Colon (tissue), 2 donors: Measurements from ENCODE around the gene RINL.
"Not testable (repeated sequence)": the region's sequence is repeated elsewhere in the genome, so short reads cannot be mapped to it uniquely, and the experiment has no call there.

Source experiments
- FAIRE-seq: peaks from 2 replicates; lab custom pipeline; 2012; peaks lifted over from hg19 to GRCh38; lab: Jason Lieb, UNC
- donor health status: control.
- donor health status: control.

Gene RINL

DNA sequence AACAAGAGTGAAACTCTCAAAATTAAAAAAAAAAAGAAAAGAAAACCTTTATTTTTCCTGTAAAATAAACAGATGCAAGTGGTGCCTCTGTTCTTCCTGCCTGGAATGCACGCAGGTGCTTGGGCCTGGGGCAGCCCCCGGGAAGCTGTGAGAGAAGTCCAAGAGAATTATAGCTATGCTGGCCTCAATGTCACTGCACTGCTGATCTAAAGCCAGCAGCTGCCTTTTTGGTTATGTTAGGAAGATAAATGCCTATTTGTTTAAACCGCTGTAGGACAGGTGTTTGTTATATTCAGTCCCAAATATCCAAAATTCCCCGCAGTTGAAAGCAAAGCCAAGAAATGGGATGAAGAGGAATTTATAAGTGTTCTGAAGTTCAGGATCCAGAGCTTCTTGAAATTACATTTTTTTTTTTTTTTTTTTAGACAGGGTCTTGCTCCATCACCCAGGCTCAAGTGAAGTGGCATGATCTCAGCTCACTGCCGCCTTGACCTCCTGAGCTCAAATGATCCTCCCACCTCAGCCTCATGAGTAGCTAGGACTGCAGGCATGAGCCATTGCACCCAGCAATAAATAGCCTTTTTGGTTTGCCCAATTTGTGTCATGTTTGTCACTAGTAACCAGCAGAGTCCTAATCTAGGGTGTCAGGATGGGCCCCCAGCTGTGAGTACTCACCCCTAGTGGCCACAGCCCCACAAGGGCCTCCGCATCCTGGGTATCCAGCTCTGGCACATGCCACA is 2.2 kb downstream of the RINL start:
- no peak for FAIRE-seq

DNA sequence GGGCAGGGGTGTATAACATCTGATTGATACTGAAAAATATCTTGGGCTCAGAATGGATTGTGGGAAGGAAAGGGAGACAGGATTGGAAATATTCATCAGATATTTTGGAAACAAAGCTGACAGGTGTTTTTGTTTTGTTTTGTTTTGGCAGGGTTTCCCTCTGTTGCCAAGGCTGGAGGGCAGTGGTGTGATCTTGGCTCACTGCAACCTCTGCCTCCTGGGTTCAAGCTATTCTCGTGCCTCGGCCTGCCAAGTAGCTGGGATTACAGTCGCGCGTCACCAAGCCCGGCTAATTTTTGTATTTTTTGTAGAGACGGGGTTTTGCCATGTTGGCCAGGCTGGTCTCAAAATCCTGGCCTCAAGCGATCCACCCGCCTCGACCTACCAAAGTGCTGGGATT is 4.7 kb downstream of the RINL start:
- not testable (repeated sequence) for FAIRE-seq

DNA sequence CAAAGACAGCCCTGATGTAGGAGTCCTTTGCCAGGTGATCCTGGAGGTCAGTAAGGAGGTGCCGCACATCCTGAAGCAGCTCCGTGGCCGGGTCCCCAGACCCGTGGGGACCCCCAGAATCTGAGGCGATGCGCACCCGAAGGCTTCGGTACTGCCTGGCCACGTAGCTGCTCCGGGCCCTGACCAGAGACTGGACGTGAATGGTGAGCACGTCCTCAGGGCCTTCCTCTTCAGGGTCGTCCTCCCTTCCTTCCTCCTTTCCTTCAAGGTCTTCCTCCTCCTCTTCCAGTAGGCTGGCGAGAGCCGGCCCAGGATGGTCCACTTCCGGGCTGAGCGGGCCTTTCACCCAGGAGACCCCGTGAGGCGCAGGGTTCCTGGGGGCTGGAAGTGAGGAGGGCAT is 7.5 kb downstream of the RINL start:
- FAIRE-seq: no peak

DNA sequence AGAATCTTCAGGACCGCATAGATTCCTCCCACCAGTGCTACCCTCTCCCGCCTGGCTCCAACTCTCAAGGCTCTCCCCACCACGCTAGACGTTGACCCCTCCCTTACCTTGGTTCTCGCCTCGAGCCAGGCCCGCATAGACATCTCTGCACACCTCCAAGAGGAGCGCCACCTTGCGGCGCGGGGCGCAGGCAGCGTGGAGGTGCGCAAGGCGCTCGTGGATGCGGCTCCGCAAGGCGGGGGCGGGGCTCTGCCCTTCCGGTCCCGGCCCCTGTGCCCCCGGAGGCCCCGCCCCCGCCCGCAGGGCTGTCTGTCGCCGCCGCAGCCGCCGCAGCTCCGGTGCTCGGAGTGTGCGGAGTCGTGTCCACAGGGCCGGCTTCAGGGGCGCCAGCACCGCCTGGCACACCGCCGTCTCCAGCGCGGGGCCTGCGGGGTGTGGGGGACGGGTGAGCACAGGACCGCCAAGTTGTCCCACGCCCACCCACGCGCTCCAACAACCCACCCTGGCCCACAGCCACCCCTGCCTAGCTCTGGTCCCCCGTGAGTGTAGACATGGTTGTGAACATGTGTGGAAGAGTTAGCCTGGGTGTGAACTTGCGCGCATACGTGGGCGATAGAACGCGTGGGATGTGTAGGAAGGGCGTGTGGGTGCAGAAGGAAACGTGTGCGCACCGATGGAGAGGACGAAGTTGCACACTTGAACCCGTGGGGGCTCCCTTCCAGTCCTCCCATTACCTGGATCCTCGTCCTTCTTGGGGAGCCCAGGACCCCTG is 8.1 kb downstream of the RINL start:
- FAIRE-seq: no peak

DNA sequence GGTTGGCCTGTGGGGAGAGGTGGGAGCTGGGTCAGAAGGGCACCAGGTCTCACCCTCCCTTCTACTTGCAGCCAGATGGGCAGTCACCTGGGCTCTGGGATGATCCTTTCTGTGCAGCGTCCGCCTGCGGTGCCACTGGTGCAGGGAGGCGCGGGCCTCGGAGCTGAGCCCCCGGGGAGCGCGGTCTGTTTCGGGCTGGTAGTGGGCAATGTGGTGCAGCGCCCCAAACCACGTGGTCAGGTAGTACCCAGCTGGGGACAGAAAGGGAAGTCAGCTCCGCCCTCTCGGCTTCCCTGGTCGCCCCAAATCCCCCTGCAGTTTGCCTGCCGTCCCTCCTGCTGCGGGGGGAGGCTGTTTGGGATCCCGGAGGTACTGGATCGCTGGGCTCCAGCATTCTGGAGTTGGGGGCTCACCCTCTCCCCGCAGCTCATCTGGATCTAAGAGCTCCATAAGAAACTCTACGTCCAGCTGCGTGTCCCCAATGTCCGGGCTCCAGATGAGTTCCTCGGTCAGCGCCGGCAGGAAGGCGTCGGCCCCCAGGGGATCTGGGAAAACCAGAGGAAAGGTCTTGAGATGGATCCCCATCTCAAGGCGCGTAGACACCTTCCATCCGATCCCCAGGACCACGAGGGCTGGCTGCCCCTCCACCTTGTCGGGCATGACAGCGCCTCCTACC is 8.8 kb downstream of the RINL start:
- FAIRE-seq: no peak

DNA sequence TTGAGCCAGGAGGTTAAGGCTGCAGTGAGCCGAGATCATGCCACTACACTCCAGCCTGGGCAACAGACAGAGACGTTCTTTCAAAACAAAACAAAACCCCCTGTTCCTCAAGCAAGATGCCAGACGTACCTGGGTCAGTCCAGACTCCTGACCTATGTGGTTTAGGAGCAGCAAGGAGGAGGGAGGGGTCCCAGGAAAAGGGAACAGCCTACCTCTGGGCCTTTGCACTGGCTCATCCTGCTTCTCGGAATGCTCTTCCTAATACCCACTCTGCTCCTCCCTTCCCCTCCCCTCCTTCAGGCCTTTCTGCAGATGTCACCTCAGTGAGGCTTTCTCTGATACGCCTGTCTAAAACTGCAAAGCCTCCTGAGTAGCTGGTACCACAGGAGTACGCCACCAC is 9.5 kb downstream of the RINL start:
- FAIRE-seq: no peak

DNA sequence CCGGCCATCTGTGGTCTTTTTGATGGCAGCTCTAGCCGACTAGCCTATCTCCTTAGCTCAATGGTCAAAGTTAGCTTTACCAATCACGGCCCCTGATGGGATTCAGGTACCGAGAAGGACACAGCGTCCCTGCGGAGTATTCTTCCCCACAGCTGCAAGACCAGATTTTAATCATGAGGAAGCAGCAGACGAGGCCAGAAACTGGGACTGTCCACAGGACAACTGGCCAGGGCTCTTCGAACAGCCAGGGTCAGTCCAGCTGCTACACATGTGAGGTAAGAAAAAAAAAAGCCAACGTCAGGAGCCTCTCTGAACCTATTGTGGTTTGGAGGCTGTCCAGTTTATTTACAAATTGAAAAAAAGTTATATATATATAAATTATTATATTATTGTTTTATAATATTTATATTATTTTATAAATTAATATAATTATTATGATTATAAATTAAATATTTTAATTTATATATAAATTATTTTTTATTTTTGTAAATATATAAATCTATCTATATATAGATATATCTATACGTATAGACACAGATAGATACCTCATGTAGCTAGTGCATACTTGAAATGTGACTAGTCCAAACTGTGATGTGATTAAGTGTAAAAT is 10.8 kb downstream of the RINL start:
- peak; percentile 66 for FAIRE-seq

DNA sequence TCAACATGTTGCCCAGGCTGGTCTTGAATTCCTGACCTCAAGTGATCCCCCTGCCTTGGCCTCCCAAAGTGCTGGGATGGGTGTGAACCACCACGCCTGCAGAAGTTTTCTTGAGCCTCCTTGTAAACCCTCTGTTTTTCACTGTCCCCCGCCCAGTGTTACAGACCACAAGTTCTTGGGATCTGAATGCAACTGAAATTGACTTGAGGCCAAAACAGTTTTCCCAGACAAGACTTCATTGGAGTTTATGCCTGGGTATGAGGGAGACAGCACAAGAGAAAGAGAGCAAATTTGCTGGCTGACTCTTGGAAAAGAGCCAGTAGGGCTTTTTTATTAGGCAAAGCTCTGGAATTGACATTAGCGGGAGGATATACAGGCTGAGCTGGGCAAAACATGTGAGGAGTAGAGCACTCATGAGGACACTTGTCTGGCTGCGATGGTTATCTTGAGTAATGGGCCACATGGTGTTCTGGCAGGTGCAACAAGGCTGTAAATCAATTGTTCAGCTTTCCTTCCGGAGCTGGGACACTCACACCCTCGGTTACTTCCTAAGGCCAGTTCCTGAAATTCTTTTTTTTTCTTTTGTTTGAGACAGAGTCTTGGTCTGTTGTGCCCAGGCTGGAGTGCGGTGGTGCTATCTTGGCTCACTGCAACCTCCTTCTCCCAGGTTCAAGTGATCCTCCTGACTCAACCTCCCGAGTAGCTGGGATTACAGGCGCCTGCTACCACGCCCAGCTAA is 15.6 kb downstream of the RINL start:
- FAIRE-seq: no peak

DNA sequence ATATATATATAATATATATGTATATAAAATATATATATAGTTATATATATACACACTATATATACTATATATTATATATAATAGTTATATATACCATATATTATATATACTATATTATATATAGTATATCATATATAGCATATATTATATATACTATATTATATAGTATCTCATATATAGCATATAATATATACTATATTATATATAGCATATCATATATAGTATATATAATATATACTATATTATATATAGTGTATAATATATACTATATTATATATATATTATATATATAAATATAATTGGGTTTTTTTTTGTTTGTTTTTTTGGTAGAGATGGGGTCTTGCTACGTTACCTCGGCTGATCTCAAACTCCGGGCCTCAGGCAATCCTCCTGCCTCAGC is 16.7 kb downstream of the RINL start:
- FAIRE-seq: peak; percentile 92

DNA sequence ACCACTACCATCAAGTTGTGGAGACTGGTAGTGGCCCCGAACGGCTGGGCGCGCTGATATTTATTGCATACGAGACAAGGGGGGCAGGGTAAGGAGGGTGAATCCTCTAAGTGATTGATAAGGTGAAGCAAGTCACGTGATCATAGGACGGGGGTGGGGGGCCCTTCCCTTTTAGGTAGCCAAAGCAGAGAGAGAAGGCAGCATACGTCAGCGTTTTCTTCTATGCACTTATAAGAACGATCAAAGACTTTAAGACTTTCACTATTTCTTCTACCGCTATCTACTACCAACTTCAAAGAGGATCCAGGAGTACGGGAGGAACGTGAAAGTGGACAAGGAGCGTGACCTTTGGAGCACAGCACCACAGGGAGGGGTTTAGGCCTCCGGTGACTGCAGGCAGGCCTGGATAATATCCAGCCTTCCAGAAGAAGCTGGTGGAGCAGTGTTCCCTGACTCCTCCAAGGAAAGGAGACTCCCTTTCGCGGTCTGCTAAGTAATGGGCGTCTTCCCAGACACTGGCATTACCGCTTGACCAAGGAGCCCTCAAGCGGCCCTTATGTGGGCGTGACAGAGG is 18.4 kb downstream of the RINL start:
- FAIRE-seq: not testable (repeated sequence)

DNA sequence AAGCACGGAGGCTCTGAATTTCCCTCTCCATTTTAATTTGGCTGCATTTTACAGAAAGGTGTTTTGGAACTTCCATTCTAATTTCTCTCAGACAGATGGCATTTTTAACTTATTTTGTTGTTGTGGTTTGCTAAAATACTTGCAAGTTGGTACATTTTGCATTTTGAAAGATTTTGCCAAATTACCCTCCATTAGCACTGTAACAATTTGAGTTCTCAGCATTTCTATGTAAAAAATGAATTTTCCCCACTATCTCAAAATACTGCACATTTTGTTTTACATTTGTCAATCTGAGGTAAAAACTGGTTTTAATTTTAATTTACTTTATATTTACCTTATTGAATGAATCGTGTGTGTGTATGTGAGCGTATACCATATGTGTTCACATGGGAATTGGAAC is 21.3 kb downstream of the RINL start:
- no peak for FAIRE-seq

DNA sequence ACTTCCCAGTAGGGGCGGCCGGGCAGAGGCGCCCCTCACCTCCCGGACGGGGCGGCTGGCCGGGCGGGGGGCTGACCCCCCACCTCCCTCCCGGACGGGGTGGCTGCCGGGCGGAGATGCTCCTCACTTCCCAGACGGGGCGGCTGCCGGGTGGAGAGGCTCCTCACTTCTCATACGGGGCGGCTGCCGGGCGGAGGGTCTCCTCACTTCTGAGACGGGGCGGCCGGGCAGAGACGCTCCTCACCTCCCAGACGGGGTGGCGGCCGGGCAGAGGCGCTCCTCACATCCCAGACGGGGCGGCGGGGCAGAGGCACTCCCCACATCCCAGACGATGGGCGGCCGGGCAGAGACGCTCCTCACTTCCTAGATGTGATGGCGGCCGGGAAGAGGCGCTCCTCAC is 22.3 kb downstream of the RINL start:
- not testable (repeated sequence) for FAIRE-seq

DNA sequence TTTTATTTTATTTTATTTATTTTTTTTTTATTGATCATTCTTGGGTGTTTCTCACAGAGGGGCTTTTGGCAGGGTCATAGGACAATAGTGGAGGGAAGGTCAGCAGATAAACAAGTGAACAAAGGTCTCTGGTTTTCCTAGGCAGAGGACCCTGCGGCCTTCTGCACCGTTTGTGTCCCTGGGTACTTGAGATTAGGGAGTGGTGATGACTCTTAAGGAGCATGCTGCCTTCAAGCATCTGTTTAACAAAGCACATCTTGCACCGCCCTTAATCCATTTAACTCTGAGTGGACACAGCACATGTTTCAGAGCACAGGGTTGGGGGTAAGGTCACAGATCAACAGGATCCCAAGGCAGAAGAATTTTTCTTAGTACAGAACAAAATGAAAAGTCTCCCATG is 23.1 kb downstream of the RINL start:
- not testable (repeated sequence) for FAIRE-seq

DNA sequence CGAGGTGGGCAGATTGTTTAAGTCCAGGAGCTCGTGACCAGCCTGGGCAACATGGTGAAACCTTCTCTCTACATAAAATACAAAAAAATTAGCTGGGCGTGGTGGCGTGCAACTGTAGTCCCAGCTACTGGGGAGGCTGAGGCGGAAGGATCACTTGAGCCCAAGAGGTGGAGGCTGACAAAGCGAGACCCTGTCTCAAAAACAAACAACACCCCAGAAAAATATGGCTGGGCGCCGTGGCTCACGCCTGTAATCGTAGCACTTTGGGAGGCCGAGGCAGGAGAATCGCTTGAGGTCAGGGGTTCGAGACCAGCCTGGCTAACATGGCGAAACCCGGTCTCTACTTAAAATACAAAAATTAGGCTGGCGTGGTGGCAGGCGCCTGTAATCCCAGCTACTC is 24.9 kb downstream of the RINL start:
- FAIRE-seq: no peak

DNA sequence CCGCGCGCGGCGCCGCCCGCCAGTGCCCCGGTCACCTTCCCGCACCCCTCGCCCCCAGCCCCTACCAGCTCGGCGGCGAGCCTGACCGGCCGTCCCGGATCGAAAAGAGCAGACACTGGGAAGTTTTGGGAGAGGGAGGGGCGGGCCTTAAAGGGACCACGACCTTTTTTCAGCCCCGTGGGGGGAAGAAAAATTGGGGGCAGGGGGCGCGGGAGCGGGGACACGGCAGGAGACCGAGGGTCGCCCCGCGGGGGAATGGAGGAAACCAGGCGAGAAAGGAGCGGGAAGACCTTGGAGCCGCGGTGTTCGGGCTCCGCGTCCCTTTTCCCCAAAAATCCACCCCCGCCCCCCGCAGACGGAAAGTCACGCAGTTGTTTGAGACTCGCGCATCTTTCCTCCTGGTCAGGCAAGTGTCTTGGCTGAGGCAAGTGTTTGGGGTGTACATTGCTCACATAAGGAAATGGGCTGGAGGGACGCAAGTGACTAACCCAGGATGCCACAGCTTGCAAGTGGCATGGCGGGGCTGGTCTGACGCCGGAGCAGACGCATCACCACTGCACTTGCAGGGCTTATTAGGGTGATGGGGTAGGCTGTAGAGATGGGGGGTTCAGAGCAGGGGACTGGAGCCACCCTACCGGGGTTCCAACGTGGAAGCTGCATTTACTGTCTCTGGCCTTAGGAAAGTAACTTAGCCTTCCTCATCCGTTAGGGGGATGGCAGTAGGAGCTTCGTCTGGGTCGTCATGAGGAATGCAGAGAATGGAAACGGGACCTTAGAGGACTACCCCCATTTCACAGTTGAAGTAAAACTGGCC is 25.6 kb downstream of the RINL start:
- FAIRE-seq: no peak

DNA sequence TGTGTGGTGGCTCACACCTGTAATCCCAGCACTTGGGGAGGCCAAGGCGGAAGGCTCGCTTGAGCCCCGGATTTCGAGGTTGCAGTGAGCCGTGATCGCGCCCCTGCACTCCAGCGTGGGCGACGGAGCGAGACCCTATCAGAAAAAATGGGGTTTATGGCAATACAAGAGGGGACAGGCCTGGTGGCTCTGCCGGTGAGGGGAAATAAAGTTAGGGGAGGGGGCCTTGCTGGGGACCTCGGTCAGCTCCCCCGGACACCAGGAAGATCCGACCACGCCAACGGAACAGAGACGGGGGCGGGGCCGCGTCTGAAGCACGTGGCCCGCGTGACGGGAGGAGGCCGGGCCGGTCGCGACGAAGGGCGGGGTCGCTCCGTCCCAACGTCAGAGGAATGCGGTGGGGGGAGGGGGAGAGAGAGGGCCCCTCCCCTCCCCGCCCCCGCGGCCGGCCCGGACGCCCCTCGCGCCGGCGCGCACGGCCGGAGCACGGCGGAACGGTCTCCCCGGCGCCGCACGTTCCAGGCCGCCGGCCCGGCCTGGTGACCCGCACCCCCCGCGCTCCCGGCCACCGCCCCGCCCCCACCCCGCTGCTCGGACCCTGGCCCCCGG is 26.3 kb downstream of the RINL start:
- no peak for FAIRE-seq

DNA sequence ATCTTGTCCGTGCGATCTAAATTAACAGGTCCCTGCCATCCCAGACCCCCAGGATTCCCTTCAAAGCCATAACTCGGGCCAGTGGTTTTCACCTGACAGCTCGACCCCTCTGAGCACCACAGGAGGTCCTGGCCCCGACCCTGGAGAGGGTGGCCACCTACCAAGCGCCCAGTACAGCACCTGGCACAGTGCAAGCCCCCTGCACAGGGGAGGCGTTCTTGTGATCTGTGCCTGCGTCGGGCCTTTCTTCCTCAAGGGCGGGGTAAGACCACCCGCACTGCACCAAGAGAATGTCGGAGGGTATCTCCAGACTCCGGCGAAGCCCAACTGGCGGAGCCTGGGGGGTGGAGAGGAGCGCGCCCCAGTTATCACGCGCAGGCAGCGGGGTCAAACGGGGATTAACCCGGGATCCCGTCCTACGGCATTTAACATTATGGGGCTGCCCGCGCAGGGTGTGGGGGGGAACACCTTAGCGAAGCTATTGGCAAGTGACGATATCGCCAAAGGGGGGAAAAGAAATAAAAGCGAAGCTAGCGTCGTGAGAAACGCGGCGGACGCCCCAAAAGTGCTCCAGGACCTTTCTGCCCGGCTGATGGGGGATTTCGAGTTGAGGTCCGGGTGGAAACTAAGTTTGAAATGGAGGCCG is 27.0 kb downstream of the RINL start:
- no peak for FAIRE-seq

DNA sequence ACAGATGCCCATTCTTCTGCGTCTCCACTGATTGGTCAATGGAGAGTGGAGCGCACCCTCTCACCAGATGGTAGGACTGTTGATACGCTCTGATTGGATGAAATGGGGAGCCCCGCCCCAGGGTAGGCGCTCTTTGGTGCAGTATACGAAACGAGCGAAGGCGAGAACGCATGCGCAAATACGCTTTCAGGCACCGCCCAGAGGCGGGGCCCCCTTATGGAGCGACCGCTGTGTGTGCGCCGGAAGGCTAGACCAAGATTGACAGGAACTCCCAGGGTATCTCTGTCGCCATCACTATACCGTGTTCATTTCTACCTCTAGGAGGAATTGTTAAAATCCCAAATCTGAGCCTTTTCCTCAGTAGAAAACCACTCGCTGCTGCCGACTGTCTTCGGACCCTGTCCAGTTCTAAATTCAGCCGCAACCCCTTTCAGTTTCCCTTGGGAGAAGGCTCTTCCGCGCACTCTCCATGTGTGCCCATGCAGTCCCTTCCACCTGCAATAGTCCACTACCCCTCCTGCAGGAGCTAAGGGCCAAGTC is 27.6 kb downstream of the RINL start:
- peak; percentile 98 for FAIRE-seq

DNA sequence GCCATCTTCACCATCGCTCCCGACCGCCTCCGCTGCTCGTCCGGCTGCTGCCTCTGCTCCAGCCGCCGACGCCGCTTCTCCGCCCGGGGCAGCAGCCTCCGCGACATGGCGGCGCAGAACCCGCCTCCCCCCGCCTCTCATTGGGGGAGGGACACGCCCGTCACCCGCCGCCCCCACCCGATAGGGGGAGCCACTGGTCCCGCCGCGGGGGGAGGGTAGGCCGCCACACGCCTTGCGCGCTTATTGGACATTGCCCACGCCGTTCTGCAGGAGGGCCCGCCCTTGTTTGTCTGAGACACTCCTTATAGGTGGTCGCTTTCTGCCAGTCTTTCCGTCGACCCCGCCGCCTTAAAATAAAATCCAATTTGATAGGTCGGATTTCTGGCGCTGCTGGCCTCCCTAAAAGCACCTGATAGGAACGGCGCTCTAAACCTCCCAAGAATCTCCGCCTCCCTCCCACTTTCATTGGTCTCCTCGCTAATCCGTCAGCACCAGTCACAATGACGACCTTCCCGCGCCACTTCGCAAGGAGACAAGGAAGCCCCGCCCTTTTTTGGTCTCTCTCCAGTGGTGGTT is 28.1 kb downstream of the RINL start, which contains the start of gene HNRNPL:
Gene HNRNPL (minus strand): TSS at position 127 of the 576 bp plus-strand sequence. CDS start 20 bp downstream, at position 107.
- no peak for FAIRE-seq
